Upper lobe of left lung (tissue), 6 donors: ENCODE data around the gene ZDHHC14. TPM values are rescaled to one million over a fixed set of nuclear protein-coding genes. Genes with fewer than 3 reads are reported as not detected.
A peak's percentile ranks its signal among the peaks of the same experiment; 100 is the strongest.

Experiments
- ATAC-seq, 2 donors: fragments of 200-7000 bp; cut with Tn5 transposase; one replicate each; pipeline ENCODE4 v1.9.1; 2022; ENCODE audit warnings: mild to moderate bottlenecking in 2 of 2, moderate library complexity in 2 of 2; ENCODE audit not compliant: low FRiP score in 2 of 2
- DNase-seq, 2 donors: peaks; one replicate each; pipeline ENCODE4 v3.0.0-alpha.2; 2019 to 2020
- H3K27ac ChIP-seq, 4 donors: fragments of 200-600 bp; sonication (generic); one replicate each; pipeline ENCODE4 v1.5.1; 2016 to 2019
- H3K27me3 ChIP-seq, 4 donors: fragments of 200-600 bp; sonication (generic); one replicate each; pipeline ENCODE4 v1.5.1; 2017 to 2019
- H3K36me3 ChIP-seq, 4 donors: fragments of 200-600 bp; sonication (generic); one replicate each; pipeline ENCODE4 v1.5.1; 2016 to 2019
- H3K4me1 ChIP-seq, 4 donors: fragments of 200-600 bp; sonication (generic); one replicate each; pipeline ENCODE4 v1.5.1; 2018 to 2019
- H3K4me3 ChIP-seq, 4 donors: fragments of 200-600 bp; sonication (generic); one replicate each; pipeline ENCODE4 v1.5.1; 2017 to 2019; ENCODE audit warnings: mild to moderate bottlenecking in 2 of 4, moderate library complexity in 1 of 4
- H3K9me3 ChIP-seq, 4 donors: fragments of 200-600 bp; sonication (generic); one replicate each; pipeline ENCODE4 v1.5.1; 2018 to 2019
- EP300 ChIP-seq, 4 donors: sonication (generic); formaldehyde crosslinking; IDR thresholded peaks; one replicate each; pipeline ENCODE4 v1.5.1; 2017; ENCODE audit warnings: antibody characterized with exemption in 4 of 4, control low read depth in 2 of 4
- POLR2A ChIP-seq, 4 donors: fragments of 450-650 bp; IDR thresholded peaks; one replicate each; pipeline ENCODE4 v1.5.1; 2016 to 2017; ENCODE audit warnings: antibody characterized with exemption in 4 of 4, mild to moderate bottlenecking in 2 of 4
- POLR2AphosphoS5 ChIP-seq, 2 donors: sonication (generic); formaldehyde crosslinking; IDR thresholded peaks; one replicate each; pipeline ENCODE4 v1.5.1; 2017; ENCODE audit warnings: antibody characterized with exemption in 2 of 2
- WGBS, 2 donors: methylation state at CpG; one replicate each; pipeline ENCODE4 v1.1.5; 2017 to 2018; 5-methylcytosine and 5-hydroxymethylcytosine counted together
- total RNA-seq, 6 donors: library from RNA; depleted of rRNA in 4 of 6; stranded (reverse); fragments of >200 nt in 4 of 6; gene quantifications; one replicate each; pipeline versions ENCODE4 v1.1.0 to v1.2.1, GENCODE V29; 2016 to 2021
- TF ChIP-seq, protein P1 (sequence below), 6 experiments: fragments of 450-650 bp in 4 of 6; fragments of 200-600 bp in 2 of 6; sonication (generic) in 2 of 6; IDR thresholded peaks; one replicate each; pipeline ENCODE4 v1.5.1; 2016 to 2019; ENCODE audit warnings: antibody characterized with exemption in 6 of 6
- donor health status: DM: no; HTN: no; CAD: no; lungs with moderate emphysema.
- donor health status: DM: no; HTN: yes; CAD: no; lungs with severe emphysema.

ZDHHC14 gene
- total RNA-seq, 6 donors from 2014 or later: 5.3 to 16.5 (median 9.4) TPM

DNA sequence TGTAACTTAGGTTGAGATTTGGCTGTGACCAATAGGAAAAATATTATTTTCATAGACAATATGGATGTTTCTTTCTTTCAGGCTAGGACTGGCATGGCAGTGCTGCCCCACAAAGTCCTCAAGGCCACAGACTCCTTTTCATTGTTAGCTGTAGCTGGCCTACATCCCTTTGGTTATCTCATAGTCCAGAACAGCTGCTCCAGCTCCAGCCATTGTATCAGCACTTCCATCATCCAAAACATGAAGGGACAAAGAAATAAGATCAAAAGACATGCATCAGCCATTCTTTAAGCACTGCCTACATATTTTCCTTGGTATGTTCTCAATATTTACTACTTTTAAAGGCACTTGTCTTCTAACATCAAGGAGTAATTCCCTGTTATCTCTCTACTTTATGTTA, 73.0 kb downstream of the ZDHHC14 start:
- Histone ChIP-seq H3K27me3 (no peaks in the 10 kb centered on the region), H3K9me3 (no peaks in the 10 kb centered on the region), H3K4me3 (no peak overlapping the region), H3K36me3 (no peaks in the 10 kb centered on the region), H3K27ac (no peak overlapping the region), H3K4me1 (peaks cover 0 to 4% (median 0%) of the 10 kb centered on the region in 4 donors)
- ATAC-seq (no peak), DNase-seq (no peak)
- TF ChIP-seq POLR2A (IDR thresholded peaks at IDR 0.05) (no peak), POLR2AphosphoS5 (IDR thresholded peaks at IDR 0.05) (no peak), EP300 (IDR thresholded peaks at IDR 0.05) (no peak)
- TF ChIP-seq, protein P1, sequence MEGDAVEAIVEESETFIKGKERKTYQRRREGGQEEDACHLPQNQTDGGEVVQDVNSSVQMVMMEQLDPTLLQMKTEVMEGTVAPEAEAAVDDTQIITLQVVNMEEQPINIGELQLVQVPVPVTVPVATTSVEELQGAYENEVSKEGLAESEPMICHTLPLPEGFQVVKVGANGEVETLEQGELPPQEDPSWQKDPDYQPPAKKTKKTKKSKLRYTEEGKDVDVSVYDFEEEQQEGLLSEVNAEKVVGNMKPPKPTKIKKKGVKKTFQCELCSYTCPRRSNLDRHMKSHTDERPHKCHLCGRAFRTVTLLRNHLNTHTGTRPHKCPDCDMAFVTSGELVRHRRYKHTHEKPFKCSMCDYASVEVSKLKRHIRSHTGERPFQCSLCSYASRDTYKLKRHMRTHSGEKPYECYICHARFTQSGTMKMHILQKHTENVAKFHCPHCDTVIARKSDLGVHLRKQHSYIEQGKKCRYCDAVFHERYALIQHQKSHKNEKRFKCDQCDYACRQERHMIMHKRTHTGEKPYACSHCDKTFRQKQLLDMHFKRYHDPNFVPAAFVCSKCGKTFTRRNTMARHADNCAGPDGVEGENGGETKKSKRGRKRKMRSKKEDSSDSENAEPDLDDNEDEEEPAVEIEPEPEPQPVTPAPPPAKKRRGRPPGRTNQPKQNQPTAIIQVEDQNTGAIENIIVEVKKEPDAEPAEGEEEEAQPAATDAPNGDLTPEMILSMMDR (IDR thresholded peaks at IDR 0.05): no peak

DNA sequence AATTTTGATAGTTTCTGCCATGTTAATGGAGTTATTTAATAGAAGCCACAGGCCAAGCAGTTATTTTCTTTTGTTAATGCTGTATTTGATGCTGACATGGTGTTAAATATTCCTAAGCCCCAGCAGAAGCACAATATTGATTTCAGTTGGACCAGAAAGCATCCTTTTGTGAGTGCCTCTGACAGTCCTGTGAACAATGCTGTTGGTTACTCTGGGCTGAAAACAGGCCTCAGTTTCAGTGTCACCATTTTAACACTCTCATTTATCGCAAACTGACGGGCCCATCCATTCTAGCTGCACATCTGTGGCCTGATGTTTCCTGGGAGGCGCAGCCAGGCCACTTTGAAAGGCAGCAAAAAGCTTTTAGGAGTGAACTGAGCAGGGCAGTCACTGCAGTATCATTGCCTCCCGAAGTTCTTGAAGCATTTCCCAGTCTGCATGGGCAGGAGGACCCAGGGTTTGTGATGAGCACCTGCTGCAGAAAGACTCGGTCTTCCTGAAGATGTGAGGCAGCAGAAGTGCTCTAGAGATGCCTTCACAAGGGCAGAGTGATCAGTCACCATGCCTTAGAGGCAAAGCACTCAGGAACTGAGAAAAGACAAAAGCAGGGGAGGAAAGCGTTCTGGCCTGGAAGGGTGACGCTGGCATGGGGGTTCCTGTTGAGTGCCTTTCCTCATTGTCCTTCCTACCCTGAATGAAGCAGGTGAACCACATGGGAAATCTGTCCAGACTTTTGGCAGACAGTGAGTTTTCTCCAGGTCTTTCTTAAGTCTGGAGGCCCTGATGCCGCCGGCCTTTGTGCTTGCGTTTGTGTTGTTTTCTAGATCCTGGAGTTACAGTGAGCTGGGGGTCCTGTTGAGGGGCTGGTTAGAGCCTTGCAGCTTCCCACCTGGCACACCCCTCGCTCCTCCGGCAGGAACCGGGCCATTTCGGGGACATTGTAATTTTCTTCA, 74.0 kb downstream of the ZDHHC14 start:
- DNase-seq: no peak
- whole genome bisulfite sequencing, 2 donors: 90 to 92% methylated on average over 14 of the region's 14 CpGs
- H3K27me3 ChIP-seq: no peaks in the 10 kb centered on the region
- no peak overlapping the region for H3K27ac ChIP-seq
- H3K4me1 ChIP-seq: peaks cover 0 to 4% (median 0%) of the 10 kb centered on the region in 4 donors
- TF ChIP-seq EP300 (IDR thresholded peaks at IDR 0.05) (no peak), POLR2AphosphoS5 (IDR thresholded peaks at IDR 0.05) (no peak)
- TF ChIP-seq, protein P1 (IDR thresholded peaks at IDR 0.05): no peak
- H3K9me3 ChIP-seq: no peaks in the 10 kb centered on the region
- H3K36me3 ChIP-seq: no peaks in the 10 kb centered on the region
- H3K4me3 ChIP-seq: no peak overlapping the region
- ATAC-seq: no peak

- peak in 1 of 2 donors; percentile 34 for DNase-seq
- H3K27me3 ChIP-seq: no peaks in the 10 kb centered on the region
- TF ChIP-seq EP300 (IDR thresholded peaks at IDR 0.05) (no peak), POLR2AphosphoS5 (IDR thresholded peaks at IDR 0.05) (no peak), POLR2A (IDR thresholded peaks at IDR 0.05) (no peak)
- TF ChIP-seq, protein P1 (IDR thresholded peaks at IDR 0.05): no peak
- peak overlapping the region in 1 of 4 donors; percentile 13 for H3K27ac ChIP-seq
- no peaks in the 10 kb centered on the region for H3K9me3 ChIP-seq
- H3K36me3 ChIP-seq: no peaks in the 10 kb centered on the region
- no peak for ATAC-seq
- peaks cover 2 to 10% (median 4%) of the 10 kb centered on the region in 4 donors for H3K4me1 ChIP-seq
- WGBS, 2 donors: 73 to 81% methylated on average over 25 of the region's 25 CpGs
- H3K4me3 ChIP-seq: no peak overlapping the region
Measured at GRCh38 chr6:157455731-157456523, 74.9 kb downstream of the ZDHHC14 start.

DNA sequence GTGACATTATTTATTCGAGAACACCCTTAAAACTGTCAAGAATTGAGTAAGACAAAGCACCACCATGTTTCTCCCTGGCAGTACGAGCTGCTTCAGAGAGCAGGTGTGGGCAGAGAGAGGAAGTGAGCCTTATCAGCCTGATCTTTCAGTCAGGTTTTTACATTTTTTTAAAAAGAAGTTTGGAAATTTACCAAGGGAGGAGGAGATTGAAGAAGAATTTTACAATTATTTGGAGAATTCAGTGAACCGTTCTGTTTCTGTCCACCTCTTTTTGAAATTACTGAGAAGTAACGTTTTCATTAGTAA, 75.5 kb downstream of the ZDHHC14 start:
- H3K27ac ChIP-seq: no peak overlapping the region
- WGBS, 2 donors: 51 to 61% methylated on average over 4 of the region's 4 CpGs
- DNase-seq (no peak), ATAC-seq (no peak)
- H3K27me3 ChIP-seq: no peaks in the 10 kb centered on the region
- H3K4me1 ChIP-seq: peaks cover 6 to 15% (median 8%) of the 10 kb centered on the region in 4 donors
- no peaks in the 10 kb centered on the region for H3K9me3 ChIP-seq
- H3K36me3 ChIP-seq: no peaks in the 10 kb centered on the region
- no peak overlapping the region for H3K4me3 ChIP-seq
- TF ChIP-seq POLR2A (IDR thresholded peaks at IDR 0.05): no peak
- TF ChIP-seq POLR2AphosphoS5 (IDR thresholded peaks at IDR 0.05): no peak
- TF ChIP-seq, protein P1 (IDR thresholded peaks at IDR 0.05): no peak
- TF ChIP-seq EP300 (IDR thresholded peaks at IDR 0.05): no peak
